ENCODE data around the gene MMP26.
A peak's percentile ranks its signal among the peaks of the same experiment; 100 is the strongest.
"Not testable (repeated sequence)": the region's sequence is repeated elsewhere in the genome, so short reads cannot be mapped to it uniquely, and the experiment has no call there.

Gene MMP26

DNA sequence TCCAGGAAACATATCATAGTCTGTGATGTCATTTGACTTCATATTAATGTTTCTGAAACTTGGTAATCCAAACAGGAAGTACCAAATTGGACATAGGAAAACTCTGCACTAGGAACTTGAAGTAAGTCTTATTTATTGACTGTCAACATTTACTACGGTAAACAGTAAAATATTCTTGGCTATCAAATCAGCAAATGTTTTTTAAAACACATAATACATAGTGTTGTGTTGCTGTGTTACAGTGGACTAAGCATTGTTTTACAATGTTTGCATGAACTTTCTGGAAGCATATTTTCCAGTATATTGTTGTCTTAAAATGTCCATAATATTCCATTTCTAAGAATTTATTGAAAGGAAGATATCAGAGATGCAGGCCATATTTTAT, 4.2 kb upstream of the MMP26 start:
- CTCF ChIA-PET, result no interaction called here
- no peak for DNase-seq (ENCODE audit: extremely low spot score)
- POLR2A ChIA-PET, result no interaction called here
- TF ChIP-seq NFRKB (IDR thresholded peaks at IDR 0.05) (no peak), HDGF (IDR thresholded peaks at IDR 0.05; ENCODE audit: borderline replicate concordance) (no peak), FOXK2 (IDR thresholded peaks at IDR 0.05) (no peak), FOXM1 (IDR thresholded peaks at IDR 0.05; ENCODE audit: borderline replicate concordance) (no peak), LEF1 (IDR thresholded peaks at IDR 0.05; ENCODE audit: borderline replicate concordance) (no peak), SP1 (IDR thresholded peaks at IDR 0.05) (no peak), SUZ12 (IDR thresholded peaks at IDR 0.05) (no peak), TARDBP (IDR thresholded peaks at IDR 0.05) (no peak), ARNT (IDR thresholded peaks at IDR 0.05) (no peak), BHLHE40 (IDR thresholded peaks at IDR 0.05; ENCODE audit: borderline replicate concordance) (no peak), CTBP1 (IDR thresholded peaks at IDR 0.05; ENCODE audit: borderline replicate concordance) (no peak), FOXA1 (IDR thresholded peaks at IDR 0.05) (no peak), ELF4 (IDR thresholded peaks at IDR 0.05) (no peak), ZNF384 (IDR thresholded peaks at IDR 0.05) (no peak), L3MBTL2 (conservative IDR thresholded peaks at IDR 0.05) (no peak)
- TF ChIP-seq, protein P1, sequence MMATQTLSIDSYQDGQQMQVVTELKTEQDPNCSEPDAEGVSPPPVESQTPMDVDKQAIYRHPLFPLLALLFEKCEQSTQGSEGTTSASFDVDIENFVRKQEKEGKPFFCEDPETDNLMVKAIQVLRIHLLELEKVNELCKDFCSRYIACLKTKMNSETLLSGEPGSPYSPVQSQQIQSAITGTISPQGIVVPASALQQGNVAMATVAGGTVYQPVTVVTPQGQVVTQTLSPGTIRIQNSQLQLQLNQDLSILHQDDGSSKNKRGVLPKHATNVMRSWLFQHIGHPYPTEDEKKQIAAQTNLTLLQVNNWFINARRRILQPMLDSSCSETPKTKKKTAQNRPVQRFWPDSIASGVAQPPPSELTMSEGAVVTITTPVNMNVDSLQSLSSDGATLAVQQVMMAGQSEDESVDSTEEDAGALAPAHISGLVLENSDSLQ (IDR thresholded peaks at IDR 0.05), result no peak

GRCh38 chr11:4704790-4705334, 278 bp downstream of the MMP26 start:
- no peak for DNase-seq (ENCODE audit: extremely low spot score)
- ChIA-PET POLR2A (no interaction called here), CTCF (no interaction called here)
- TF ChIP-seq ZNF384 (IDR thresholded peaks at IDR 0.05) (no peak), TARDBP (IDR thresholded peaks at IDR 0.05) (no peak)

GRCh38 chr11:4713241-4713640, 8.7 kb downstream of the MMP26 start:
- TF ChIP-seq NFRKB (IDR thresholded peaks at IDR 0.05), result no peak
- TF ChIP-seq LEF1 (IDR thresholded peaks at IDR 0.05; ENCODE audit: borderline replicate concordance), result no peak
- TF ChIP-seq TARDBP (IDR thresholded peaks at IDR 0.05), result no peak
- TF ChIP-seq HDGF (IDR thresholded peaks at IDR 0.05; ENCODE audit: borderline replicate concordance), result no peak
- TF ChIP-seq, protein P1 (IDR thresholded peaks at IDR 0.05), result no peak
- CTCF ChIA-PET, result no interaction called here
- POLR2A ChIA-PET, result no interaction called here
- no peak for DNase-seq (ENCODE audit: extremely low spot score)

GRCh38 chr11:4714300-4714699, 9.7 kb downstream of the MMP26 start:
- POLR2A ChIA-PET, result no interaction called here
- CTCF ChIA-PET, result no interaction called here
- DNase-seq (ENCODE audit: extremely low spot score), result no peak
- TF ChIP-seq ARNT (IDR thresholded peaks at IDR 0.05) (no peak), SUZ12 (IDR thresholded peaks at IDR 0.05) (no peak), BHLHE40 (IDR thresholded peaks at IDR 0.05; ENCODE audit: borderline replicate concordance) (no peak), TARDBP (IDR thresholded peaks at IDR 0.05) (no peak), FOXK2 (IDR thresholded peaks at IDR 0.05) (no peak), NFRKB (IDR thresholded peaks at IDR 0.05) (no peak), LEF1 (IDR thresholded peaks at IDR 0.05; ENCODE audit: borderline replicate concordance) (no peak), CTBP1 (IDR thresholded peaks at IDR 0.05; ENCODE audit: borderline replicate concordance) (no peak), FOXM1 (IDR thresholded peaks at IDR 0.05; ENCODE audit: borderline replicate concordance) (no peak), SP1 (IDR thresholded peaks at IDR 0.05) (no peak), ELF4 (IDR thresholded peaks at IDR 0.05) (no peak)

DNA sequence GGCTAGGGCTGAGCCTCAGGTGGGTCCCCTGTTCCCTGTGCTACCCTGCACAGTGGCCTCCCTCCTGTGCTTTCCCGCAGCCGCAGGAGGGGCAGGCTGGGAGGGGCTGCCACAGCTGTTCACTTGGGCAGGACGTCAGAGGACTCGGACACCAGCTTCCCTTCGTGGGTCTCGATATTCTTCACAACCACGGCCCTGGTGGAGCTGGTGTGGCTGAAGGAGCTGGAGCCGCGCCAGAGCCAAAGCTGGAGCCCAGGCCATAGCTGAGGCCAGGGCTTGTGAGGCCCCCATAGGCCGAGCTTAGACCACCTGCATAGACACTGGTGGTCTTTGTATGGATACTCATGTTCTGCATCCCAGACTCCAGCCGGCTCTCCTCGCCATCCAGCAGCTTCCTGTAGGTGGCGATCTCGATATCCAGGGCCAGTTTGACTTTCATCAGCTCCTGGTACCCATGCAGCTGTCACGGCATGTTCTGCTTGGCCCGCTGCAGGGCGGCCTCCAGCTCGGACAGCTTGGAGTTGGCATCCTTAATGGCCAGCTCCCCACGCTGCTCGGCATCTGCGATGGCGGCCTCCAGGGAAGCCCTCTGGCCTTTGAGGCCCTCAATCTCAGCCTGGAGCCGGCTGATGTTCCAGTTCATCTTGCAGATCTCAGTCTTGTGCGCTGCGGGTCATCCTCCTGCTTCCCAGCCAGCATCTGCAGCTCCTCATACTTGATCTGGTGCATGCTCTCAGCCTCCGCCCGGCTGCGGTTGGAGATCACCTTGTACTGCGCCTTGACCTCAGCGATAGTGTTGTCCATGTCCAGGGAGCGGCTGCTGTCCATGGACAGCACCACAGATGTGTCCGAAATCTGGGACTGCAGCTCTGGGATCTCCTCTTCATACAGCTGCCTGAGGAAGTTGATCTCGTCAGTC, 18.3 kb downstream of the MMP26 start:
- DNase-seq (ENCODE audit: extremely low spot score), result peak; percentile 13
- POLR2A ChIA-PET, CTCF ChIA-PET: not testable (repeated sequence)

DNA sequence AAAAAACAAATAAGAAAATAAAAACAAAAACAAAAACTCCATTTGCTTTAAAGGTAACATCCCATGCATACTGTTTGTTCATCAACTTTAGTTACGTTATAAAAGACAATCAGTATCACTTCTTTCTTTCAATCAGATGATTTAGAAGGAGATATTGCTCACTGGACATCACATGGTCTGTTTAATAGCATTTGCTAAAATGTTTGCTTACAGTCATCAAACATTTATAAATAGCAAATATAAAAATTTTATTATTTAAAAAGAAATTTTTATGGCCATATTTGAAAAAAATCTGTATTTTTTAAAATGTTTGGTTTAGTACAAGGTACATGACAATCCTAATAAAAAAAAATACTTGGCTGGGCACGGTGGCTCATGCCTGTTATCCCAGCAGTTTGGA, 22.6 kb downstream of the MMP26 start:
- DNase-seq (ENCODE audit: extremely low spot score), result no peak
- CTCF ChIA-PET, result no interaction called here
- POLR2A ChIA-PET, result no interaction called here

More for the DNA sequence above, 22.6 kb downstream of the MMP26 start:
- TF ChIP-seq FOXM1 (IDR thresholded peaks at IDR 0.05; ENCODE audit: borderline replicate concordance) (no peak), LEF1 (IDR thresholded peaks at IDR 0.05; ENCODE audit: borderline replicate concordance) (no peak), ELF4 (IDR thresholded peaks at IDR 0.05) (no peak), CTBP1 (IDR thresholded peaks at IDR 0.05; ENCODE audit: borderline replicate concordance) (no peak), ZNF384 (IDR thresholded peaks at IDR 0.05) (no peak), BHLHE40 (IDR thresholded peaks at IDR 0.05; ENCODE audit: borderline replicate concordance) (no peak), L3MBTL2 (conservative IDR thresholded peaks at IDR 0.05) (no peak), SP1 (IDR thresholded peaks at IDR 0.05) (no peak), TARDBP (IDR thresholded peaks at IDR 0.05) (no peak), HDGF (IDR thresholded peaks at IDR 0.05; ENCODE audit: borderline replicate concordance) (no peak), ARNT (IDR thresholded peaks at IDR 0.05) (no peak), SUZ12 (IDR thresholded peaks at IDR 0.05) (no peak), NFRKB (IDR thresholded peaks at IDR 0.05) (no peak)
- TF ChIP-seq, protein P1 (IDR thresholded peaks at IDR 0.05), result no peak

Data from HEK293T (cell line).